Keratinocyte (primary cell): ENCODE measurements around the gene RTP5. TPM values are rescaled to one million over a fixed set of nuclear protein-coding genes. Genes with fewer than 3 reads are reported as not detected.

ENCODE experiments used
- DNase-seq: peaks from one replicate; pipeline ENCODE4 v3.0.0-alpha.2; 2011; ENCODE audit warnings: low read depth, missing footprints, low spot score
- FAIRE-seq: peaks from 2 replicates; lab custom pipeline; 2011; peaks lifted over from hg19 to GRCh38; lab: Jason Lieb, UNC
- H2AFZ ChIP-seq: 2 replicates; pipeline ENCODE4 v1.6.0; 2012; ENCODE audit warnings: low read length, control low read depth, inconsistent platforms; ENCODE audit not compliant: control insufficient read depth
- H3K27ac ChIP-seq: 2 replicates; pipeline ENCODE4 v1.5.1; 2011; ENCODE audit warnings: low read length; ENCODE audit not compliant: control insufficient read depth, insufficient read depth
- H3K27me3 ChIP-seq: 3 replicates; pipeline ENCODE4 v1.6.0; 2011; ENCODE audit warnings: low read length; ENCODE audit not compliant: control insufficient read depth, insufficient read depth; ENCODE audit errors: extremely low read depth
- H3K36me3 ChIP-seq, 2 experiments: 2 replicates in 1 of 2; 3 replicates in 1 of 2; pipeline ENCODE4 v1.5.1; 2011; ENCODE audit warnings: low read length in 2 of 2, mild to moderate bottlenecking in 1 of 2; ENCODE audit not compliant: control insufficient read depth in 2 of 2, insufficient read depth in 2 of 2; ENCODE audit errors: extremely low read depth in 1 of 2
- H3K4me1 ChIP-seq: 3 replicates; pipeline ENCODE4 v1.5.1; 2011; ENCODE audit warnings: low read length; ENCODE audit not compliant: control insufficient read depth, insufficient read depth; ENCODE audit errors: extremely low read depth
- H3K4me2 ChIP-seq: 3 replicates; pipeline ENCODE4 v1.6.0; 2011; ENCODE audit warnings: low read depth, low read length; ENCODE audit not compliant: control insufficient read depth, insufficient read depth; ENCODE audit errors: extremely low read depth
- H3K4me3 ChIP-seq, 3 experiments: fragments of 200-600 bp in 1 of 3; sonication (generic) in 1 of 3; 2 replicates in 2 of 3; 3 replicates in 1 of 3; pipeline ENCODE4 v1.5.1; 2011 to 2016; ENCODE audit warnings: low read length in 3 of 3, mild to moderate bottlenecking in 3 of 3, control low read depth in 2 of 3, inconsistent platforms in 1 of 3, low read depth in 1 of 3, mixed read lengths in 1 of 3, mixed run types in 1 of 3, moderate library complexity in 1 of 3; ENCODE audit not compliant: control insufficient read depth in 2 of 3, insufficient read depth in 2 of 3; ENCODE audit errors: extremely low read depth in 1 of 3
- H3K79me2 ChIP-seq: 2 replicates; pipeline ENCODE4 v1.6.0; 2012; ENCODE audit warnings: low read length; ENCODE audit not compliant: control insufficient read depth, insufficient read depth
- H3K9ac ChIP-seq: 3 replicates; pipeline ENCODE4 v1.6.0; 2011; ENCODE audit warnings: low read length; ENCODE audit not compliant: control insufficient read depth, insufficient read depth; ENCODE audit errors: extremely low read depth
- H3K9me1 ChIP-seq: 3 replicates; pipeline ENCODE4 v1.6.0; 2011; ENCODE audit warnings: low read length; ENCODE audit not compliant: control insufficient read depth, insufficient read depth; ENCODE audit errors: extremely low read depth
- H3K9me3 ChIP-seq: 2 replicates; pipeline ENCODE4 v1.5.1; 2012; ENCODE audit warnings: low read depth, low read length; ENCODE audit not compliant: control insufficient read depth
- H4K20me1 ChIP-seq: 3 replicates; pipeline ENCODE4 v1.6.0; 2011; ENCODE audit warnings: low read length; ENCODE audit not compliant: control insufficient read depth, insufficient read depth; ENCODE audit errors: extremely low read depth
- EZH2 ChIP-seq: IDR thresholded peaks from one replicate; pipeline ENCODE4 v1.6.1; 2012; ENCODE audit warnings: inconsistent platforms, mild to moderate bottlenecking, low read length, moderate library complexity
- dilution Hi-C: fragments of 300-500 bp; cut with MboI; formaldehyde crosslinking; loops from one replicate; pipeline ENCODE4 v1.7.0; 2020; ENCODE audit warnings: low sequenced_read_pairs; ENCODE audit not compliant: extremely low pct_ligation_motif_present
- polyA plus RNA-seq, 5 experiments: library from polyadenylated mRNA; depleted of rRNA in 3 of 5; stranded (reverse) in 3 of 5; stranded (forward) in 1 of 5; unstranded in 1 of 5; fragments of >200 nt; gene quantifications; 1 replicate in 1 of 5; 2 replicates in 3 of 5; 3 replicates in 1 of 5; pipeline versions ENCODE4 v1.2.1 to v1.2.3, GENCODE V29; 2011 to 2012; ENCODE audit warnings: missing spikeins in 2 of 5, low read depth in 1 of 5, low replicate concordance in 1 of 5
- TF ChIP-seq, protein P1 (sequence below), 3 experiments: IDR thresholded peaks in 1 of 3; conservative IDR thresholded peaks in 1 of 3; optimal IDR thresholded peaks in 1 of 3; 2 replicates in 2 of 3; 3 replicates in 1 of 3; pipeline versions ENCODE3 to v1.5.1; 2011; ENCODE audit warnings: low read length in 3 of 3, mild to moderate bottlenecking in 3 of 3, moderate library complexity in 2 of 3, control low read depth in 1 of 3, inconsistent platforms in 1 of 3; ENCODE audit not compliant: insufficient read depth in 2 of 3; ENCODE audit errors: extremely low read depth in 1 of 3

RTP5 gene
- polyA plus RNA-seq, 1 donor (not counting 4 experiments of a cell fraction or from before 2014, with no cell fraction given), result not detected

DNA sequence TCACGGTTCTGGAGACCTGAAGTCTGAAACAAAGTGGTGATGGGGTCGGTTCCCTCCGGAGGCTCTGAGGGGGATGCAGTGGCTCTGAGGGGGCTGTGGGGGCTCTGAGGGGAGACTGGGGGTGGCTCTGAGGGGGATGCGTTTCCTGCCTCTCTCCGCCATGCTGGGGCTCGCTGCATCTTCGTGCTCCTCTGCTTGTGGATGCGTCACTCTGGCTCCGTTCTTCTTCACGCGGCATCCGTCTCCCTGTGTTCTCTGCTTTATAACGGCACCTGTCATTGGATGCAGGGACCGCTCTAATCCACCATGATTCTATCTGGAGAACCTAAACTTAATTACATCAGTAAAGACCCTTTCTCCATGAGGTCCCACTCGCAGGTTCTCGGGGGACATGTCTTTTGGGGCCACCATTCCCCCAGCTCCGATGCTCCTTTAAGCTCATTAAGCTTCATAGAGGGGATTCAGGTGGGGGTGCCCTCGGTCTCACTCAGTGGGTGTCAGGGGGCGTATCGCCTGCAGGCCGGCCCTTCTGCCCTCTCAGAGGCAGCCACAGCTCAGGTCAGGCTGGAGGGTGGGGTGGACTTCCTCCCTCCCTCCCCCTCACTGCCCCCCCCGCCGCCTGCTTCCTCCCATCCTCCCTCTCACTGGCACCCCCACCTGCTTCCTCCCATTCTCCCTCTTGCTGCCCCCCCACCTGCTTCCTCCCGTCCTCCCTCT lies 18.4 kb downstream of the RTP5 start:
- Histone ChIP-seq H3K4me3 (no peak overlapping the region), H2AFZ (no peak overlapping the region), H3K36me3 (no peaks in the 10 kb centered on the region), H3K27me3 (peaks cover 14% of the 10 kb centered on the region), H3K9me1 (no peaks in the 10 kb centered on the region), H3K9me3 (no peaks in the 10 kb centered on the region), H3K79me2 (no peaks in the 10 kb centered on the region), H3K9ac (no peak overlapping the region), H3K4me2 (no peak overlapping the region), H4K20me1 (no peaks in the 10 kb centered on the region), H3K27ac (no peak overlapping the region), H3K4me1 (peaks cover 23% of the 10 kb centered on the region)
- dilution Hi-C loops, result no loop called here
- TF ChIP-seq, protein P1, sequence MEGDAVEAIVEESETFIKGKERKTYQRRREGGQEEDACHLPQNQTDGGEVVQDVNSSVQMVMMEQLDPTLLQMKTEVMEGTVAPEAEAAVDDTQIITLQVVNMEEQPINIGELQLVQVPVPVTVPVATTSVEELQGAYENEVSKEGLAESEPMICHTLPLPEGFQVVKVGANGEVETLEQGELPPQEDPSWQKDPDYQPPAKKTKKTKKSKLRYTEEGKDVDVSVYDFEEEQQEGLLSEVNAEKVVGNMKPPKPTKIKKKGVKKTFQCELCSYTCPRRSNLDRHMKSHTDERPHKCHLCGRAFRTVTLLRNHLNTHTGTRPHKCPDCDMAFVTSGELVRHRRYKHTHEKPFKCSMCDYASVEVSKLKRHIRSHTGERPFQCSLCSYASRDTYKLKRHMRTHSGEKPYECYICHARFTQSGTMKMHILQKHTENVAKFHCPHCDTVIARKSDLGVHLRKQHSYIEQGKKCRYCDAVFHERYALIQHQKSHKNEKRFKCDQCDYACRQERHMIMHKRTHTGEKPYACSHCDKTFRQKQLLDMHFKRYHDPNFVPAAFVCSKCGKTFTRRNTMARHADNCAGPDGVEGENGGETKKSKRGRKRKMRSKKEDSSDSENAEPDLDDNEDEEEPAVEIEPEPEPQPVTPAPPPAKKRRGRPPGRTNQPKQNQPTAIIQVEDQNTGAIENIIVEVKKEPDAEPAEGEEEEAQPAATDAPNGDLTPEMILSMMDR (optimal IDR thresholded peaks at IDR 0.05 in 1 of 3, IDR thresholded peaks at IDR 0.05 in 1 of 3, conservative IDR thresholded peaks at IDR 0.05 in 1 of 3; ENCODE audit: extremely low read depth in 1 of 3, insufficient read depth in 2 of 3, low read length in 3 of 3), result no peak
- TF ChIP-seq EZH2, result no peak
- FAIRE-seq, result no peak
- no peak for DNase-seq

DNA sequence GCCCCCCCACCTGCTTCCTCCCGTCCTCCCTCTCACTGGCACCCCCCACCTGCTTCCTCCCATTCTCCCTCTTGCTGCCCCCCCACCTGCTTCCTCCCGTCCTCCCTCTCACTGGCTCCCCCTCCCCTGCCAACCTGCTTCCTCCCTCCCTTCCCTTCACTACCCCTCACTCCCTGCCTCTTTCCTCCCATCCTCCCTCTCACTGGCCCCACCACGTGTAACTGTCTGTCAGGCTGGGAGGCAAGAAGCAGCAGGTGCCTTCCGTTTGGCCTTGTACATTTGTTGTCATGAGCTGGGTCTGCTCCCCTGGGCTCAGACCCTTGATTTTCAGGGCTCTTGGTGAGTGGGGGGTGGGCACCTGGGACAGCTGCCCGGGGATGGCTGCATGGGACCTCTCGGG lies 19.1 kb downstream of the RTP5 start:
- Histone ChIP-seq H3K27me3 (peaks cover 16% of the 10 kb centered on the region), H3K9ac (no peak overlapping the region), H4K20me1 (no peaks in the 10 kb centered on the region), H3K4me3 (no peak overlapping the region), H3K4me2 (no peak overlapping the region), H3K4me1 (peaks cover 24% of the 10 kb centered on the region), H3K79me2 (no peaks in the 10 kb centered on the region), H3K27ac (no peak overlapping the region), H3K9me1 (no peaks in the 10 kb centered on the region), H2AFZ (no peak overlapping the region), H3K36me3 (no peaks in the 10 kb centered on the region), H3K9me3 (no peaks in the 10 kb centered on the region)
- FAIRE-seq (no peak), DNase-seq (no peak)
- TF ChIP-seq EZH2, result no peak
- TF ChIP-seq, protein P1 (optimal IDR thresholded peaks at IDR 0.05 in 1 of 3, IDR thresholded peaks at IDR 0.05 in 1 of 3, conservative IDR thresholded peaks at IDR 0.05 in 1 of 3; ENCODE audit: extremely low read depth in 1 of 3, insufficient read depth in 2 of 3, low read length in 3 of 3), result no peak
- dilution Hi-C loops, result no loop called here
